Body of pancreas (tissue), 4 donors: ENCODE data around the gene PRKG1. TPM values are rescaled to one million over a fixed set of nuclear protein-coding genes. Genes with fewer than 3 reads are reported as not detected.

ENCODE experiments used
- ATAC-seq: fragments of 150-250 bp; one replicate; pipeline ENCODE4 v1.9.1; 2016
- DNase-seq, 4 donors: peaks; one replicate each; pipeline ENCODE4 v3.0.0-alpha.2; 2019
- H3K27ac ChIP-seq, 4 donors: fragments of 200-600 bp; sonication (generic); 1 replicate in 3 of 4; 2 replicates in 1 of 4; pipeline versions ENCODE4 v1.5.1 to v1.6.1; 2016 to 2019; ENCODE audit warnings: mild to moderate bottlenecking in 1 of 4, mixed read lengths in 1 of 4, moderate library complexity in 1 of 4
- H3K27me3 ChIP-seq, 2 donors: fragments of 200-600 bp; sonication (generic); one replicate each; pipeline ENCODE4 v1.6.0; 2016; ENCODE audit warnings: mild to moderate bottlenecking in 1 of 2
- H3K36me3 ChIP-seq, 2 donors: fragments of 200-600 bp; sonication (generic); replicated peaks in 1 of 2; 2 replicates each; pipeline ENCODE4 v1.5.1; 2016; ENCODE audit warnings: low read depth in 2 of 2; ENCODE audit not compliant: insufficient read depth in 1 of 2
- H3K4me1 ChIP-seq: fragments of 200-600 bp; sonication (generic); one replicate; pipeline ENCODE4 v1.6.0; 2016
- H3K4me3 ChIP-seq, 2 donors: fragments of 200-600 bp; sonication (generic); 1 replicate in 1 of 2; 2 replicates in 1 of 2; pipeline ENCODE4 v1.5.1; 2016 to 2019
- H3K9me3 ChIP-seq, 3 donors: fragments of 200-600 bp; sonication (generic); 1 replicate in 2 of 3; 2 replicates in 1 of 3; pipeline ENCODE4 v1.5.1; 2016
- CTCF ChIP-seq, 7 experiments: fragments of 450-650 bp in 4 of 7; fragments of 200-600 bp in 3 of 7; sonication (generic) in 3 of 7; IDR thresholded peaks; one replicate each; pipeline ENCODE4 v1.5.1; 2016 to 2019; ENCODE audit warnings: antibody characterized with exemption in 7 of 7
- POLR2A ChIP-seq, 3 donors: fragments of 450-650 bp; IDR thresholded peaks; one replicate each; pipeline ENCODE4 v1.6.1; 2016; ENCODE audit warnings: antibody characterized with exemption in 3 of 3, mild to moderate bottlenecking in 2 of 3
- WGBS, 2 donors: methylation state at CpG; one replicate each; pipeline ENCODE4 v1.1.5; 2017; 5-methylcytosine and 5-hydroxymethylcytosine counted together
- intact Hi-C: fragments of 100-400 bp; cut with DNase I; formaldehyde crosslinking; loops from one replicate; pipeline ENCODE4 v1.15.1; 2023
- total RNA-seq, 2 donors: library from RNA; depleted of rRNA; stranded (reverse); fragments of >200 nt; gene quantifications; one replicate each; pipeline ENCODE4 v1.1.0, GENCODE V29; 2016

The PRKG1 gene
- total RNA-seq, 2 donors from 2014 or later = 14.2 to 18.9 TPM

GRCh38 chr10:51724038-51724437, 649.8 kb downstream of the PRKG1 start:
- TF ChIP-seq POLR2A (IDR thresholded peaks at IDR 0.05) = no peak
- no peak for TF ChIP-seq CTCF (IDR thresholded peaks at IDR 0.05)

GRCh38 chr10:51729822-51730555, 655.7 kb downstream of the PRKG1 start:
- H3K9me3 ChIP-seq = no peaks in the 10 kb centered on the region
- WGBS, 2 donors = 56 to 69% methylated on average over 7 of the region's 7 CpGs
- H3K36me3 ChIP-seq = no peaks in the 10 kb centered on the region
- DNase-seq (no peak), ATAC-seq (no peak)
- no peak overlapping the region for H3K4me3 ChIP-seq
- no peak overlapping the region for H3K27ac ChIP-seq
- TF ChIP-seq POLR2A (IDR thresholded peaks at IDR 0.05) (no peak), CTCF (IDR thresholded peaks at IDR 0.05) (no peak)
- H3K27me3 ChIP-seq = no peaks in the 10 kb centered on the region
- H3K4me1 ChIP-seq = no peaks in the 10 kb centered on the region
- intact Hi-C loops = no loop called here

More at GRCh38 chr10:51724038-51724437, 649.8 kb downstream of the PRKG1 start:
- peaks cover 11% of the 10 kb centered on the region for H3K4me1 ChIP-seq
- ATAC-seq = no peak
- no peaks in the 10 kb centered on the region for H3K36me3 ChIP-seq
- H3K9me3 ChIP-seq = no peaks in the 10 kb centered on the region
- H3K27me3 ChIP-seq = no peaks in the 10 kb centered on the region
- 24 to 36% methylated on average over 1 of the region's 1 CpG for WGBS, 2 donors
- DNase-seq = no peak
- H3K4me3 ChIP-seq = no peak overlapping the region
- intact Hi-C loops = no loop called here
- H3K27ac ChIP-seq = no peak overlapping the region

- Histone ChIP-seq H3K4me3 (no peak overlapping the region), H3K27me3 (no peaks in the 10 kb centered on the region), H3K9me3 (no peaks in the 10 kb centered on the region), H3K36me3 (no peaks in the 10 kb centered on the region), H3K4me1 (no peaks in the 10 kb centered on the region), H3K27ac (no peak overlapping the region)
- TF ChIP-seq CTCF (IDR thresholded peaks at IDR 0.05) (no peak), POLR2A (IDR thresholded peaks at IDR 0.05) (no peak)
- intact Hi-C loops = no loop called here
- ATAC-seq = no peak
- 71 to 90% methylated on average over 1 of the region's 1 CpG for WGBS, 2 donors
- DNase-seq = no peak
Measured at GRCh38 chr10:51733057-51733456, 658.8 kb downstream of the PRKG1 start.

- WGBS, 2 donors = 80 to 82% methylated on average over 6 of the region's 6 CpGs
- no peaks in the 10 kb centered on the region for H3K36me3 ChIP-seq
- intact Hi-C loops = no loop called here
- H3K4me3 ChIP-seq = no peak overlapping the region
- no peaks in the 10 kb centered on the region for H3K4me1 ChIP-seq
- H3K27ac ChIP-seq = no peak overlapping the region
- H3K9me3 ChIP-seq = no peaks in the 10 kb centered on the region
- TF ChIP-seq POLR2A (IDR thresholded peaks at IDR 0.05) = no peak
- no peak for TF ChIP-seq CTCF (IDR thresholded peaks at IDR 0.05)
- H3K27me3 ChIP-seq = no peaks in the 10 kb centered on the region
- no peak for ATAC-seq
- DNase-seq = no peak
Measured at GRCh38 chr10:51743146-51743545, 668.9 kb downstream of the PRKG1 start.
